PC-3 (cell line): ENCODE results near the gene KCNK6. TPM values are rescaled to one million over a fixed set of nuclear protein-coding genes. Genes with fewer than 3 reads are reported as not detected.

ENCODE experiments used
- ATAC-seq: fragments of 200-7000 bp; cut with Tn5 transposase; 2 replicates; pipeline ENCODE4 v1.9.1; 2020; ENCODE audit warnings: mild to moderate bottlenecking, moderate library complexity
- BruUV-seq: library from RNA; stranded (reverse); fragments of 400-500 nt; replicated peaks from 2 replicates; lab custom pipeline; 2021; lab: Mats Ljungman, UMichigan
- CTCF ChIA-PET: fragments of 300-600 bp; sonication (Branson Sonifier 250); formaldehyde crosslinking; loops from one replicate; lab custom pipeline; 2022; ENCODE audit warnings: antibody characterized with exemption; lab: Charles Lee
- POLR2A ChIA-PET: fragments of 300-600 bp; sonication (Branson Sonifier 250); formaldehyde crosslinking; loops from one replicate; lab custom pipeline; 2022; ENCODE audit warnings: antibody characterized with exemption; ENCODE audit not compliant: unreplicated experiment; lab: Charles Lee
- DNase-seq: peaks from one replicate; pipeline ENCODE4 v3.0.0-alpha.2; 2015
- H2AFZ ChIP-seq: fragments of 300-600 bp; sonication (generic); 2 replicates; pipeline ENCODE4 v1.6.0; 2016; ENCODE audit warnings: antibody characterized with exemption, low read length
- H3F3A ChIP-seq: fragments of 300-600 bp; sonication (generic); one replicate; pipeline ENCODE4 v1.6.0; 2017; ENCODE audit warnings: antibody characterized with exemption, low read length, control low read depth, mild to moderate bottlenecking; ENCODE audit not compliant: unreplicated experiment
- H3K27ac ChIP-seq: fragments of 300-600 bp; sonication (generic); 2 replicates; pipeline ENCODE4 v1.5.1; 2016; ENCODE audit warnings: mild to moderate bottlenecking, low read length
- H3K27me3 ChIP-seq: fragments of 300-600 bp; sonication (generic); 2 replicates; pipeline ENCODE4 v1.6.1; 2016; ENCODE audit warnings: low read length, mixed read lengths
- H3K36me3 ChIP-seq: fragments of 300-600 bp; sonication (generic); 2 replicates; pipeline ENCODE4 v1.6.1; 2016; ENCODE audit warnings: low read depth, mixed run types, low read length, mixed read lengths
- H3K4me1 ChIP-seq: fragments of 300-600 bp; sonication (generic); 2 replicates; pipeline ENCODE4 v1.5.1; 2016; ENCODE audit warnings: low read length; ENCODE audit not compliant: insufficient read depth
- H3K4me2 ChIP-seq: fragments of 300-600 bp; sonication (generic); 2 replicates; pipeline ENCODE4 v1.6.0; 2016; ENCODE audit warnings: low read length
- H3K4me3 ChIP-seq: fragments of 300-600 bp; sonication (generic); 2 replicates; pipeline ENCODE4 v1.5.1; 2016; ENCODE audit warnings: mild to moderate bottlenecking, low read length, mixed read lengths
- H3K79me2 ChIP-seq: fragments of 300-600 bp; sonication (generic); 2 replicates; pipeline ENCODE4 v1.6.1; 2017; ENCODE audit warnings: low read length, mixed read lengths
- H3K9ac ChIP-seq: fragments of 300-600 bp; sonication (generic); 2 replicates; pipeline ENCODE4 v1.6.0; 2016; ENCODE audit warnings: mild to moderate bottlenecking, low read length
- H3K9me2 ChIP-seq: fragments of 300-600 bp; sonication (generic); replicated peaks from 2 replicates; pipeline ENCODE4 v1.6.1; 2016; ENCODE audit warnings: mixed run types, low read length, mixed read lengths
- H3K9me3 ChIP-seq: fragments of 300-600 bp; sonication (generic); 2 replicates; pipeline ENCODE4 v1.6.1; 2016; ENCODE audit warnings: low read length, mixed read lengths
- H4K20me1 ChIP-seq: fragments of 300-600 bp; sonication (generic); 2 replicates; pipeline ENCODE4 v1.6.1; 2016; ENCODE audit warnings: low read length, mixed read lengths
- CTCF ChIP-seq: fragments of 300-600 bp; sonication (generic); conservative IDR thresholded peaks from 2 replicates; pipeline ENCODE4 v1.5.1; 2017; ENCODE audit warnings: antibody characterized with exemption, low read depth, mild to moderate bottlenecking, low read length
- EZH2 ChIP-seq: fragments of 300-600 bp; sonication (generic); IDR thresholded peaks from one replicate; pipeline ENCODE4 v1.6.1; 2017; ENCODE audit warnings: antibody characterized with exemption, mild to moderate bottlenecking, low read length; ENCODE audit not compliant: unreplicated experiment
- EZH2phosphoT487 ChIP-seq: fragments of 300-600 bp; sonication (generic); IDR thresholded peaks from 2 replicates; pipeline ENCODE4 v1.6.1; 2018; ENCODE audit warnings: mild to moderate bottlenecking, antibody characterized with exemption, low read length, borderline replicate concordance
- intact Hi-C: fragments of 100-400 bp; cut with micrococcal nuclease; formaldehyde crosslinking; loops from 2 replicates; pipeline ENCODE4 v1.9.0; 2023
- total RNA-seq: library from RNA; depleted of rRNA; stranded (reverse); fragments of >200 nt; gene quantifications from 2 replicates; pipeline ENCODE4 v1.2.3, GENCODE V29; 2014

Gene KCNK6
- total RNA-seq, 1 experiment from 2014 or later, result 3.3 TPM

- peaks cover 3% of the 10 kb centered on the region for H3F3A ChIP-seq
- H3K36me3 ChIP-seq, result no peaks in the 10 kb centered on the region; the same call in 1 of the 2 replicates
- POLR2A ChIA-PET, result no interaction called here
- CTCF ChIA-PET, result no interaction called here
- H3K27ac ChIP-seq, result no peak overlapping the region
- no peak overlapping the region for H3K4me3 ChIP-seq
- no peak overlapping the region for H3K9ac ChIP-seq
- H3K27me3 ChIP-seq, result no peaks in the 10 kb centered on the region
- H3K79me2 ChIP-seq, result peaks cover 98% of the 10 kb centered on the region
- TSS peak; percentile 5 for BruUV-seq
- TF ChIP-seq EZH2 (no peak), CTCF (no peak), EZH2phosphoT487 (no peak)
- intact Hi-C loops, result no loop called here
- no peak overlapping the region for H3K4me2 ChIP-seq
- H3K9me3 ChIP-seq, result no peaks in the 10 kb centered on the region
- H4K20me1 ChIP-seq, result peaks cover 9% of the 10 kb centered on the region; the same call in 1 of the 2 replicates
- no peaks in the 10 kb centered on the region for H3K9me2 ChIP-seq
- ATAC-seq, result no peak
- H2AFZ ChIP-seq, result no peak overlapping the region
- H3K4me1 ChIP-seq, result peaks cover 64% of the 10 kb centered on the region
- DNase-seq, result no peak
These were observed 46.1 kb upstream of the KCNK6 start for GRCh38 chr19:38273499-38273898.

DNA sequence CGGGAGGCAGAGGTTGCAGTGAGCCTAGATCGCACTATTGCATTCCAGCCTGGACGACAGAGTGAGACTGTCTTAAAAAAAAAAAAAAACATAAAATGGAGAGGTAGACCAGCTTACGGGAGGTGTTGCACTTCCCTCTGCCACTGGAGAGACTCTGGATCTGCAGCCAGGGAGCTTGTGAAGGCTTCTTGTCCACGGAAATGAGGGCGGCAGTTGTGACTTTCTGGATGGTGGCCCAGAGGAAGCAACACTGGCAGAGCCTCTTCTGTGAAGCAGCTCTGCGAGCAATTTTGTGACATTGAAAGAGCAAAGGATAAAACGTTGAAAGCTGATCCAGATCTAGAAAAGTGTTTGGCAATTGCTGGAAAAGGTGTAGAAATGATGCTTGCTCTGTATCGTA is 44.9 kb upstream of the KCNK6 start:
- POLR2A ChIA-PET, result no interaction called here
- BruUV-seq, result no TSS peak
- H3K36me3 ChIP-seq, result no peaks in the 10 kb centered on the region; the same call in 1 of the 2 replicates
- peaks cover 57% of the 10 kb centered on the region for H3K4me1 ChIP-seq
- ATAC-seq (no peak), DNase-seq (no peak)
- H3K79me2 ChIP-seq, result peaks cover 99% of the 10 kb centered on the region
- intact Hi-C loops, result no loop called here
- H3K9me3 ChIP-seq, result no peaks in the 10 kb centered on the region
- H3K9me2 ChIP-seq, result no peaks in the 10 kb centered on the region
- H3K4me3 ChIP-seq, result no peak overlapping the region
- H2AFZ ChIP-seq, result no peak overlapping the region
- H4K20me1 ChIP-seq, result peaks cover 9% of the 10 kb centered on the region; the same call in 1 of the 2 replicates
- no peaks in the 10 kb centered on the region for H3K27me3 ChIP-seq
- H3K27ac ChIP-seq, result no peak overlapping the region
- no peak overlapping the region for H3K4me2 ChIP-seq
- CTCF ChIA-PET, result no interaction called here
- no peak overlapping the region for H3K9ac ChIP-seq
- TF ChIP-seq EZH2 (no peak), EZH2phosphoT487 (no peak), CTCF (no peak)
- H3F3A ChIP-seq, result peaks cover 3% of the 10 kb centered on the region

- no peaks in the 10 kb centered on the region for H3K9me2 ChIP-seq
- peak overlapping the region; percentile 78 for H3K4me2 ChIP-seq
- H3K36me3 ChIP-seq, result peaks cover 9% of the 10 kb centered on the region
- ChIA-PET POLR2A (no interaction called here), CTCF (interaction anchor here (0.6 kb wide), 1 partner anchor 125 kb away, joined by 5 read pairs; no protein-coding TSS in a partner anchor)
- TF ChIP-seq CTCF, result no peak
- TF ChIP-seq EZH2phosphoT487, result no peak
- no peak overlapping the region for H2AFZ ChIP-seq
- no peak overlapping the region for H3K4me3 ChIP-seq
- no peak overlapping the region for H3K9ac ChIP-seq
- H4K20me1 ChIP-seq, result peaks cover 9% of the 10 kb centered on the region; the same call in 1 of the 2 replicates
- no TSS peak for BruUV-seq
- H3K27me3 ChIP-seq, result no peaks in the 10 kb centered on the region
- DNase-seq (no peak), ATAC-seq (no peak)
- H3F3A ChIP-seq, result peaks cover 3% of the 10 kb centered on the region
- peaks cover 99% of the 10 kb centered on the region for H3K79me2 ChIP-seq
- peak overlapping the region; percentile 19 for H3K27ac ChIP-seq
- intact Hi-C loops, result no loop called here
- no peaks in the 10 kb centered on the region for H3K9me3 ChIP-seq
- peaks cover 39% of the 10 kb centered on the region for H3K4me1 ChIP-seq
These were observed 42.6 kb upstream of the KCNK6 start for GRCh38 chr19:38276942-38277517.
